Stimulated activated CD4-positive, alpha-beta T cell treated with anti-CD3 and anti-CD28 coated beads, TNF-alpha, amount 100 ng/mL, for 24 hours (primary cell): ENCODE measurements around the gene IGFL4.
A peak's percentile ranks its signal among the peaks of the same experiment; 100 is the strongest.

Experiments
- DNase-seq, 3 experiments: peaks; one replicate each; pipeline ENCODE4 v3.0.0-alpha.2; 2020; ENCODE audit warnings: low read depth in 3 of 3

The IGFL4 gene

GRCh38 chr19:46020819-46021125 lies 20.0 kb downstream of the IGFL4 start:
- DNase-seq: no peak

GRCh38 chr19:46019270-46019669 lies 21.5 kb downstream of the IGFL4 start:
- DNase-seq: no peak

DNA sequence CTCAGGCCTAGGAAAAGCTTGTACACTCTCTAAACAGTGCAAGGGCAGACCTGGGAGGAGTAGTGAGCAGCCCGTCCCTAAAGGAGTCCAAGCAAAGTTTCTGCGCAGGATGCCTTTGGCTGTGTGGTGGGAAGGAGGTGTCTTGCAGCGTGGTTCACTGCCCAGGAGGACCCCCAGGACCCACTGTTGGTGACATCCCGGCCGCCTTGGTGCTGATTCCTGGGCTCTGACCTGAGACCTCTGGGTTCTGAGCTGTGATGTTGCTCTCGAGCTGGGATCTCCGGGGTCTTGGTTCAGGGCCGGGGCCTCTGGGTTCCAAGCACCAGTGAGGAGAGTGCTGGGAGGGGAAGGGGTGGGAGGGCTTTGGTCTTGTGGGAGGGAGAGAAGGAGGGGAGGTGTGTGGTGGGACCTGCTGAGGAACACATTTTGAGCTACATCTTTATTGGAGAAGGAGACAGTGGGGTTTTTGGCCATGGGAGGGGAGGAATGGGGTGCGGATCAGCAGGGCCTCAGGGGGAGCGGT lies 22.0 kb downstream of the IGFL4 start:
- DNase-seq: no peak

- DNase-seq: no peak
Observed at GRCh38 chr19:46017874-46018675, 22.7 kb downstream of the IGFL4 start.

DNA sequence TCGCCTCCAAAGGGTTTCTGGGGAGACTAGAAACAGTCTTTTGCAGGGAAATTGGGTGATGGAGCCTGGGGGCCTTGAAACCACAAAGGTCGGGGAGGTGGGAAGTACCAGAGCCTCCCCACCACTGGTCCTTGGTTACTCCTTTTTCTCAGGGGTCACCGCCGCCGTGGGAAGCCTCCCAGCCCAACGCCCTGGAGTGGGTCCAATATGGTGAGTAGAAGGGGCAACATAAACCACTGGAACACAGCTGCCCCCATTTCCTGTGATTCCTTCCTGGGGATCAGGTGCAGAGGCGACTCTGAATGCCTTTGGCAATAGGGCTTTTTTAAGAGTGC lies 23.7 kb downstream of the IGFL4 start:
- no peak for DNase-seq

DNA sequence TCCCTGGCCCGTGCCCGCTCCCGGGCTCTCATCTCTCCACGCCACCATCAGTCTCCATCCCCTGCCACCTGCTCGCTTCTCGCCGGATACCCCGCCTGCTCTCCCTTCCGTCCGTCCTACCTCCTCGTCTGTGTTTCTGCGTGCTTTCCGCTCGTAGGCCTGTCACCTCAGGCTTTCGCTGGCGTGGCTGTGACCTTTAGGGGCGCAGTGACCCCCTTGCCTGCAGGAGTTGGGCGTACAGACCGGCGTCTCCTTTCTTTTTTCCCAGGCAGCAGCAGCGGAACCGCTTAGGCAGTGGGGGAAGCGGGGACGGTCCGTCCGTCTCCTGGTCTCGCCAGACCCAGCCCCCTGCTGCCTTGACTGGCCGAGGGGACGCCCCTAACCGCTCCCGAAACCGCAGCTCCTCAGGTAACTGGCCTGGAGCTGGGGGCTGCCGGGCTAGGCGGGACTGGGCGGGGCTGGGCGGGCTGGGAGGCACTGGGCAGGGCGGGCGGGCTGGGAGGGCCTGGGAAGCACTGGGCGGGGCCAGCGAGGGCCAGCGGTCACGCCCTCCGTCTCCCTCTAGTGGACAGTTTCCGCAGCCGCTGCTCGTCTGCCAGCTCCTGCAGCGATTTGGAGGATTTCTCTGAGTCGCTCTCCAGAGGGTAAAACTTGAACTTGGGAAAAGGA lies 24.2 kb downstream of the IGFL4 start:
- DNase-seq: peak; percentile 62 to 77 (median 69)

DNA sequence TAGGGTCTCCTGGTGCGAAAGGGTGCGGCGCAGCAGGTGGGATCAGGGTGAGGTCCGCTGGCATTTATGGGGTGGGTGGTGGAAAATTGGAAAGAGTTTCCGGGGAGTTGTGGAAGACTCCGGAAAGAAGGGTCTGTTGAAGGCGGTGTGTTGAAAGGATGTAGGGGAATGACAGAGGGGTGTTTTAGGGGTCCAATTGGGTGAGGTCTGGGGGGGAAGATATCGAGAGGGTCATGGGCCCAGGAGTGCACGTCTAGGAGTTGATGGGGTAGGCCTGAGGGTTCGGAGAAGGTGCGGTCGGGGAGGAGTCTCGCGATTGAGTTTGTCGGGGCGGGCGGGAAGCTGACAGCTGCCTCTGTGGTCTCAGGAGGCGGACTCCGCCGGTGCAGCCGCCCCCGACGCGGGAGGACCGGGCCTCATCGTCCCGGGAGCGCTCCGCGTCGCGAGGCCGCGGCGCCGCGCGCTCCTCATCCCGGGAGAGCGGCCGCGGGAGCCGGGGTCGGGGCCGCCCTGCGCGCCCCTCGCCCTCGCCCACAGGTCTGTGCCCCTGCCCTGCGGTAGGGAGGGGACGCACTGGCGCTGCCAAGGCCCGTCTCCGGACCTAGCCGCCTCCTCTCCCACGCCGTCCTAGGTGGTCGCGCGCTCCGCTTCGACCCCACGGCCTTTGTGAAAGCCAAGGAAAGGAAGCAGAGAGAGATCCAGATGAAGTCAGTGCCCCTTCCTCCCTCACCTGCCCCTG lies 24.9 kb downstream of the IGFL4 start:
- peak in 1 of 3 experiments; percentile 37 for DNase-seq

DNA sequence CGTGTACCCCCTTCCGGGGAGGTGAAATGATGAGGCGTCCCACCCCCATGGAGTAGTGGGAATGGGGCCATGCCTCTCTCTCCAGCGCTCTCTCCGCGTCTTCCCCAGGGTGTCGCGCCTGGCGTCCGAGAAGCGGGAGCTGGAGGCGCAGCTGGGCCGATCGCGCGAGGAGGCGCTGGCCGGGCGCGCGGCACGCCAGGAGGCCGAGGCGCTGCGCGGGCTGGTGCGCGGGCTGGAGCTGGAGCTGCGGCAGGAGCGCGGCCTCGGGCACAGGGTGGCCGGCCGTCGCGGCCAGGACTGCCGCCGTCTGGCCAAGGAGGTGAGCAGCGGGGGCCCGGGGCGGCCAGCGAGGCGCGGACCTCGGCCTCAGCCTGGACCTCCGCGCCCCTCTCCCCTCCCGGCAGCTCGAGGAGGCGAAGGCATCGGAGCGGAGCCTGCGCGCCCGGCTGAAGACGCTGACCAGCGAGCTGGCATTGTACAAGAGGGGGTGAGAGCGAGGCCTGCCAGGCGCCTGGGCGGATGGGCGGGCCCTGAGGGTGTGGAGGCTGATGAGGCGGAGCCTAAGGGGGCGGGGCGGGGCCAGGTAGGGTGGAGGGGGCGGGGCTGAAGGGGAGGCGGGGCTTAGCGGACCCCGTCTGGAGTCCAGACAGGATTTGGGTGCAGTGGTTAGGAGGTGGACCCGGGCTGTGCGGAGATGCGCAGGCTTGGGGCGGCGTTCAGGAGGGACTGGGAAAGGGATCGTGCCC lies 25.7 kb downstream of the IGFL4 start:
- DNase-seq: peak; percentile 25 to 70 (median 35)

- no peak for DNase-seq
Observed at GRCh38 chr19:46014534-46014933, 26.3 kb downstream of the IGFL4 start.

GRCh38 chr19:46009530-46010510 lies 31.0 kb downstream of the IGFL4 start:
- peak; percentile 34 to 56 (median 46) for DNase-seq

DNA sequence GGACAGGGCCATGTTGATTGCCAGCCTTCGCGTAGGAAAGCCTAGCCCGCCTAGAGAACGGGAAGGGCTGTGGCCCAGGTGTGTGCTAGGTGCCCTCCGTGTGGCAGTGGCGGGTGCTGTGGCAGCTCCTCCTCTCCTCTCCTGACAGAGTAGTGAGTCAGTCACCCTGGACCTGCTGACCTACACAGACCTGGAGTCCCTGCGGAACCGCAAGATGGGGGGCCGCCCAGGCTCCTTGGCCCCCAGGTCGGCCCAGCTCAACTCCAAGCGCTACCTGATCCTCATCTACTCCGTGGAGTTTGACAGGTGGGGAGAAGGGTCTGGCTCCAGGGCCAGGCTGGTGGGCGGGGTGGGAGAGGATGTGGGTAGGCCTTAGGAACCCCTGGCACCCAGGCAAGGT lies 34.4 kb downstream of the IGFL4 start:
- DNase-seq: no peak

GRCh38 chr19:46002678-46003275 lies 38.0 kb downstream of the IGFL4 start:
- no peak for DNase-seq

GRCh38 chr19:46000491-46001246 lies 40.1 kb downstream of the IGFL4 start:
- peak; percentile 34 to 68 (median 35) for DNase-seq

DNA sequence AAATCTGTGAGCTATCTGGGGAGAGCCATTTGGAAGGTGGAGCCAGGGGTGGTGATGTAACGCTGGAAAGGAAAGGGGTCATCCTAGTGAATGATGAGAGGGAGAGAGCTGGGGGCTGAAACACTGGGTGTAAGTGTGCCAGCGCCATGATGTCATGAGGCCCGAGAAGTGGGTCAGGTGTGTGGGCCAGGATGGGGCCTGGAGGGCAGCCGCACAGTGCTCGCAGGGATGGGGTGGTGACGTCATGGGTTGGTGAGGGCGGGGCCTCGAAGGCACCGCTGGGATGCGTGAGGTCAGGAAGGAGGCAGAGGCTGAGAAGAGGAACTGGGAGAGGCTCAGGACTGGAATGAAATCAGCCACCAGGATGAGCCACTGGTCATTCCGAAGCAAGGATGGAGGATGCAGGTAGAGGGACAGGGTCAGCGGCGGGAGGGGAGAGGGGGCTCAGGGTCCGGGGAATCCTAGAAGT lies 41.1 kb downstream of the IGFL4 start:
- no peak for DNase-seq

GRCh38 chr19:45998834-45999233 lies 42.0 kb downstream of the IGFL4 start:
- no peak for DNase-seq

DNA sequence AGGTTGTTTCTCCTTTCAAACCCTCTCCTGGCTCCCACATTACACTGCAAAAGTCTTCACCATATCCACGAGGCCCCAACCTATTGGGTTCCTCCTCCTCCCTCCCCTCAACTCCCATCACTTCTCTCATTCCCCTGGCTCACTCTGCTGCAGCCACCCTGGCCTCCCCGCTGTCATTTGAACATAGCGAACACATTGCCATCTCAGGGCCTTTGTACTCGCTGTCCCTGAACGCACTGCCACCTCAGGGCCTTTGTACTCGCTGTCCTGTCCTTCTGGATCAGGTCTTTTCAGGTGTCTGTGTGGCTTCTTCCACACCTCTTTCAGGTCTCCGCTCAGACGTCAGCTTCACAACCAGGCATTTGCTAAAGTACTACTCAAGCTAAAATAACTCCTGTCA lies 43.9 kb downstream of the IGFL4 start:
- no peak for DNase-seq

DNA sequence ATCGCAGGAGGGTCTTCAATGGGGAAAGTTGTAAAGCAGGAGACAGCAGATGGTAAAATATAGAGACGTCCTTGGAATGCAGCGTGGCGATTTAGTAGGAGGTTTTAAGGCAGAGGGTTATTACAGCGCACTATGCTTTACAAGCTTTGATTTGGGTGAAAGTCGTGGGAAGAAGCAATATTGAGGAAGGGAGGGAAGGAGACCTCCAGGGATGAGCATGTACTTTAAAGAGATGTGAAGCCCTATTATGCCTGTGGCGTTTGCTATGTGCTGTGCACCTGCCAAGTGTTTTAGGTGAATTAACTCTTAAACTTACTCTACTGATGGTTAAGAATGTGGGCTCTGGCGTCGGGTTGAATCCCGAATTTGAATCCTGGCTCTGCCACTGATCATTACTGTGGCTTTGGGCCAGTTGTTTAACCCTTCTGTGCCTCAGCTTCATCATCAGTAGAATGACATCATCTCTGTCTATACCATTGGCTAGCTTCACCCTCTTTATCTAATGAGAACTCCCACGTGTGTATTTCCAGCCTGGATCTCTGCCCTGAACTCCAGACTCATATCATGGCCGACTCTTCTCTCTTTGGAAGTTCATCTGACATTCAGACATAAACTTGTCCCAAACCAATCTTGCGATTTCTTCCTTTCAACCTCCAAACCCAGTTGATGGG lies 45.0 kb downstream of the IGFL4 start:
- no peak for DNase-seq

GRCh38 chr19:45994998-45995714 lies 45.6 kb downstream of the IGFL4 start, which contains the start of gene CCDC61:
Gene CCDC61 (plus strand): TSS chr19:45995467. CDS start chr19:46003019, 7,552 bp downstream.
- peak; percentile 91 to 95 (median 93) for DNase-seq
